Tibial nerve (tissue), 4 donors: ENCODE measurements around the gene SOCS6. TPM values are rescaled to one million over a fixed set of nuclear protein-coding genes. Genes with fewer than 3 reads are reported as not detected.

Source experiments
- DNase-seq, 2 donors: peaks; one replicate each; pipeline ENCODE4 v3.0.0-alpha.2; 2019; ENCODE audit warnings: low spot score in 2 of 2
- H3K27ac ChIP-seq, 4 donors: fragments of 200-600 bp; sonication (generic) in 3 of 4; one replicate each; pipeline ENCODE4 v1.5.1; 2017 to 2019; ENCODE audit warnings: mild to moderate bottlenecking in 1 of 4
- H3K27me3 ChIP-seq, 2 donors: fragments of 200-600 bp; sonication (generic) in 1 of 2; one replicate each; pipeline versions ENCODE4 v1.5.1 to v1.6.0; 2017 to 2019
- H3K36me3 ChIP-seq, 3 donors: fragments of 200-600 bp; sonication (generic); one replicate each; pipeline ENCODE4 v1.5.1; 2018 to 2019
- H3K4me1 ChIP-seq, 4 donors: fragments of 200-600 bp; sonication (generic) in 3 of 4; one replicate each; pipeline ENCODE4 v1.5.1; 2017 to 2019
- H3K4me3 ChIP-seq, 4 donors: fragments of 200-600 bp; sonication (generic) in 3 of 4; one replicate each; pipeline ENCODE4 v1.5.1; 2017 to 2019; ENCODE audit warnings: mild to moderate bottlenecking in 1 of 4, moderate library complexity in 1 of 4
- H3K9me3 ChIP-seq, 4 donors: fragments of 200-600 bp; sonication (generic) in 3 of 4; one replicate each; pipeline ENCODE4 v1.5.1; 2017 to 2019
- EP300 ChIP-seq, 2 donors: sonication (generic); formaldehyde crosslinking; IDR thresholded peaks; one replicate each; pipeline ENCODE4 v1.6.1; 2017; ENCODE audit warnings: antibody characterized with exemption in 2 of 2, mild to moderate bottlenecking in 1 of 2
- POLR2A ChIP-seq, 2 donors: fragments of 450-650 bp; IDR thresholded peaks; one replicate each; pipeline ENCODE4 v1.6.1; 2017; ENCODE audit warnings: antibody characterized with exemption in 2 of 2, mild to moderate bottlenecking in 2 of 2, moderate library complexity in 2 of 2
- WGBS, 2 donors: methylation state at CpG; one replicate each; pipeline ENCODE4 v1.1.5; 2018; 5-methylcytosine and 5-hydroxymethylcytosine counted together
- total RNA-seq, 4 donors: library from RNA; depleted of rRNA; stranded (reverse); fragments of >200 nt; gene quantifications; one replicate each; pipeline ENCODE4 v1.1.0, GENCODE V29; 2016
- TF ChIP-seq, protein P1 (sequence below), 5 experiments: fragments of 200-600 bp in 3 of 5; fragments of 450-650 bp in 2 of 5; sonication (generic) in 3 of 5; IDR thresholded peaks; one replicate each; pipeline ENCODE4 v1.5.1; 2016 to 2019; ENCODE audit warnings: antibody characterized with exemption in 5 of 5, mild to moderate bottlenecking in 3 of 5, moderate library complexity in 2 of 5

The SOCS6 gene
- total RNA-seq, 4 donors from 2014 or later, result 12.9 to 21.8 (median 18.2) TPM

DNA sequence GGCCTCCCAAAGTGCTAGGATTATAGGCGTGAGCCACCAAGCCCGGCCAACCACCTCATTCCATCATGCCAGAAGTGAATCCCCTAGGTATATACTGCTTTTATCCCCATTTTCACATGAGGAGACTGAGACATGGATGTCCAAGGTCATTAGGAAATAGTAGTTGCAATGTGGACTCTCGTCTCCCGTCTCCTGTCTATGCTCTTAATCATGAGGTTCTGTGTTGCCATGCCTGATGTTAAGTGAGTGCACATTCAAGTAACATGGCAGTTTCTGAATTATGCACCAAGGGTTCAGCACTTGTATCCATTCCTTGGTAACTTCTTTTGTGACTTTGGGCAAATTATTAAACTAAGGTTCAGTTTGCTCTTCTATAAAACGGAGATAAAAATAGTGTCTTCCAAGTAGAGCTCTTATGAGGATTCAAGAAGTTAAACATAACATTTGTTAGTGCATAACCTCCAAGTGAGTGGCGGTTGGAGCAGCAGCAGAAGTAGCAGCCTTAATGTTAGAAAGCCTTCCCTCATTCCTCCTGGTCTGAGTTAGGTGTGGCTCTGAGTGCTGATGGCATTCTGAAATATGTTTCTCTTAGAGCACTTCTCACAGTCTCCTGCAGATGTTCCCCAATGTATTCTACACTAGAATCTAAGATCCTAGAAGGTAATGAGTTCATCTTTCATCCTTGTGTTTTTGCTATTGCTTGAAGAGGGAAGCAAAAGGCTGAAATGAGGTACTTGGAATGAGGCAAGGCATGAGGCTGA, 21.9 kb downstream of the SOCS6 start:
- DNase-seq, result no peak
- Histone ChIP-seq H3K27ac (no peak overlapping the region), H3K36me3 (no peaks in the 10 kb centered on the region), H3K4me3 (no peak overlapping the region), H3K4me1 (peaks cover 0 to 18% (median 0%) of the 10 kb centered on the region in 4 donors), H3K9me3 (peaks cover 0 to 4% (median 0%) of the 10 kb centered on the region in 4 donors), H3K27me3 (no peaks in the 10 kb centered on the region)
- WGBS, 2 donors, result 82 to 83% methylated on average over 6 of the region's 6 CpGs
- no peak for TF ChIP-seq POLR2A (IDR thresholded peaks at IDR 0.05)
- TF ChIP-seq, protein P1, sequence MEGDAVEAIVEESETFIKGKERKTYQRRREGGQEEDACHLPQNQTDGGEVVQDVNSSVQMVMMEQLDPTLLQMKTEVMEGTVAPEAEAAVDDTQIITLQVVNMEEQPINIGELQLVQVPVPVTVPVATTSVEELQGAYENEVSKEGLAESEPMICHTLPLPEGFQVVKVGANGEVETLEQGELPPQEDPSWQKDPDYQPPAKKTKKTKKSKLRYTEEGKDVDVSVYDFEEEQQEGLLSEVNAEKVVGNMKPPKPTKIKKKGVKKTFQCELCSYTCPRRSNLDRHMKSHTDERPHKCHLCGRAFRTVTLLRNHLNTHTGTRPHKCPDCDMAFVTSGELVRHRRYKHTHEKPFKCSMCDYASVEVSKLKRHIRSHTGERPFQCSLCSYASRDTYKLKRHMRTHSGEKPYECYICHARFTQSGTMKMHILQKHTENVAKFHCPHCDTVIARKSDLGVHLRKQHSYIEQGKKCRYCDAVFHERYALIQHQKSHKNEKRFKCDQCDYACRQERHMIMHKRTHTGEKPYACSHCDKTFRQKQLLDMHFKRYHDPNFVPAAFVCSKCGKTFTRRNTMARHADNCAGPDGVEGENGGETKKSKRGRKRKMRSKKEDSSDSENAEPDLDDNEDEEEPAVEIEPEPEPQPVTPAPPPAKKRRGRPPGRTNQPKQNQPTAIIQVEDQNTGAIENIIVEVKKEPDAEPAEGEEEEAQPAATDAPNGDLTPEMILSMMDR (IDR thresholded peaks at IDR 0.05), result no peak
- no peak for TF ChIP-seq EP300 (IDR thresholded peaks at IDR 0.05)

DNA sequence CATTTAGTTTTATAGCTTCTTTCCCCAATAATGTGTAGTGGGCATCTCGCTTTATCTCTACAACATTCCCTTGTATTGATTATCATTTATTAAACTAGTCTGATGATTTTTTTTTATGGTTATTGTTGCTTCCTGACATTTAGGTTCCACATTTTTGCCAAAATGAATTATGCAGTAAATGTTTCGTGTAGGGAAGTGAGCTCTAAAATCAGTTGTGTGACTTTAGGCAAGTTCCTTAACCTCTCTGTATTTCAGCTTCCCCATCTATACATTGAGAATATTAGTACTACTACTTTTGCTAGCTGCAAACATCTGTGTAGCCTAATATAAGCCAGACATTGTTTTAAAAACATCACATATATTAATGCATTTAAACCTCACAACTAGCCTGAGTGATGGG, 22.9 kb downstream of the SOCS6 start:
- no peak overlapping the region for H3K27ac ChIP-seq
- no peaks in the 10 kb centered on the region for H3K36me3 ChIP-seq
- peaks cover 0 to 4% (median 0%) of the 10 kb centered on the region in 4 donors for H3K9me3 ChIP-seq
- TF ChIP-seq, protein P1 (IDR thresholded peaks at IDR 0.05), result no peak
- TF ChIP-seq EP300 (IDR thresholded peaks at IDR 0.05) (no peak), POLR2A (IDR thresholded peaks at IDR 0.05) (no peak)
- no peak for DNase-seq
- H3K4me1 ChIP-seq, result peaks cover 0 to 15% (median 0%) of the 10 kb centered on the region in 4 donors
- H3K4me3 ChIP-seq, result no peak overlapping the region
- WGBS, 2 donors, result 79 to 81% methylated on average over 2 of the region's 2 CpGs
- no peaks in the 10 kb centered on the region for H3K27me3 ChIP-seq

DNA sequence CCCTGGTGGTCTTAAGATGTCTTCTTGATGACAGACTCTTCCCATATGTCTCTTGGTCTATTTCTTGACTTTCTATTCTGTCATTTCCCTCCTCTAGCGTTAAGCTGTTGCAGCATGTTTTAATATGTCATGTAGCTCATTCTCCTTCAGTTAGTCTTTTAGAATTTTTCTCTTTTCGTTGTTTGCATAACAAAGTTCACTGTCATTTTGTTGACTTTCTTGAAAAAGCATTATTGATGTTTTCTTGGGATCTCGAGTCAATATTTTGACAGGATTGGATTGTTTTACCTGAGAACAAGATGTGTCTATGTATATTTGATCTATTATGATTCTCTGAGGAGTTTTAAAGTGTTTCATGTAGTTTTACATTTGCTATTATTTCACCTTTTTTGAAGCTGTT, 24.8 kb downstream of the SOCS6 start:
- Histone ChIP-seq H3K4me1 (peaks cover 0 to 15% (median 0%) of the 10 kb centered on the region in 4 donors), H3K4me3 (no peak overlapping the region), H3K9me3 (no peaks in the 10 kb centered on the region), H3K27me3 (no peaks in the 10 kb centered on the region), H3K27ac (no peak overlapping the region), H3K36me3 (no peaks in the 10 kb centered on the region)
- TF ChIP-seq POLR2A (IDR thresholded peaks at IDR 0.05) (no peak), EP300 (IDR thresholded peaks at IDR 0.05) (no peak)
- TF ChIP-seq, protein P1 (IDR thresholded peaks at IDR 0.05), result no peak
- DNase-seq, result no peak
- 85 to 88% methylated on average over 3 of the region's 3 CpGs for WGBS, 2 donors

DNA sequence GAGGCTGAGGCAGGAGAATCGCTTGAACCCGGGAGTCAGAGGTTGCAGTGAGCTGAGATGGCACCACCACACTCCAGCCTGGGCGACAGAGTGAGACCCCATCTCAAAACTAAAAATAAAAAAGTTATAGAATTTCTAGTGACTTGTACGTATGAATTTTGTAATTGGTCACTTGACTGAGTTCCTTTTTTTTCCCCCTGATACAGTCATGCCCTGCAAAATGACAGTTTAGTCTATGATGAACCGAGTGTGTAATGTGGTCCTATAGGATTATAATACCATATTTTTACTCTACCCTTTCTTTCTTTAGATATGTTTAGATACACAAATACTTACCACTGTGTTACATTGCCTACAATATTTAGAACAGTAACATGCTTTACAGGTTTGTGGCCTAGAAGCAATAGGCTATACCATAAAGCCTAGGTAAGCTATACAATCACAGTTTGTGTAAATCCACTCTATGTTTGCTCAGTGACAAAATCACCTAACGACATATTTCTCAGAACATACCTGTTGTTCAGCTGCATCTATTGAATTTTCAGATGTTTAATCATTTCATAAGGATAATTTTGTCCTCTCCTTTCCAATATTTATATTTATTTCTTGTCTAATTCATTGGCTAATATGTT, 25.4 kb downstream of the SOCS6 start:
- 87 to 90% methylated on average over 6 of the region's 6 CpGs for WGBS, 2 donors
- Histone ChIP-seq H3K4me1 (peaks cover 0 to 15% (median 0%) of the 10 kb centered on the region in 4 donors), H3K27ac (no peak overlapping the region), H3K27me3 (no peaks in the 10 kb centered on the region), H3K9me3 (no peaks in the 10 kb centered on the region), H3K36me3 (no peaks in the 10 kb centered on the region), H3K4me3 (no peak overlapping the region)
- no peak for DNase-seq
- TF ChIP-seq POLR2A (IDR thresholded peaks at IDR 0.05) (no peak), EP300 (IDR thresholded peaks at IDR 0.05) (no peak)
- TF ChIP-seq, protein P1 (IDR thresholded peaks at IDR 0.05), result no peak

DNA sequence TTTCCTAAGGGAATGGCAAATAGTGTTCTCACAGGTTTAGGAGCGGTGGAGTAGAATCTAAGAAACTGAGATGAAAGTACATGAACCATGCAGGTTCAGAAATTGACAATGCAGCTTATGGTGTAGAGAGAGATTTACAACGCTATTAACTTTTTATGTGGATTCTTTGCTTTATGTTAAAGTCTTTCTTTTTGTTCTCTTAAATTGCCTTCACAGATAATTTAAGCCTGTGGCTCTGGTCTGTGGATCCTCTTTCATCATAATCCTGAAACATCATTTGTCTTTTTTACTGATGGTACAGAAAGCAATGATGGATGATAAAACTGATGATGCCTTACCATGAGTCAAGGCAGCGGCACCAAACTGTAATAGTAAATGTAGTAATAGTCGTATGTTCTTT, 30.3 kb downstream of the SOCS6 start:
- 90 to 91% methylated on average over 4 of the region's 4 CpGs for WGBS, 2 donors
- no peak overlapping the region for H3K4me3 ChIP-seq
- H3K27ac ChIP-seq, result no peak overlapping the region
- no peak for DNase-seq
- peaks cover 0 to 22% (median 0%) of the 10 kb centered on the region in 4 donors for H3K4me1 ChIP-seq
- H3K27me3 ChIP-seq, result no peaks in the 10 kb centered on the region
- TF ChIP-seq POLR2A (IDR thresholded peaks at IDR 0.05), result no peak
- TF ChIP-seq, protein P1 (IDR thresholded peaks at IDR 0.05), result no peak
- no peak for TF ChIP-seq EP300 (IDR thresholded peaks at IDR 0.05)
- no peaks in the 10 kb centered on the region for H3K9me3 ChIP-seq
- H3K36me3 ChIP-seq, result peaks cover 0 to 4% (median 0%) of the 10 kb centered on the region in 3 donors
